GM12878 (cell line): ENCODE data around the gene RRAD. TPM values are rescaled to one million over a fixed set of nuclear protein-coding genes. Genes with fewer than 3 reads are reported as not detected.

ENCODE experiments used
- ATAC-seq: fragments of 200-7000 bp; cut with Tn5 transposase; 3 replicates; pipeline ENCODE4 v1.9.1; 2020; ENCODE audit warnings: mild to moderate bottlenecking, moderate library complexity
- BruUV-seq: library from RNA; stranded (reverse); fragments of 400-500 nt; replicated peaks from 2 replicates; lab custom pipeline; 2021; lab: Mats Ljungman, UMichigan
- CTCF ChIA-PET: fragments of 300-600 bp; sonication (Branson Sonifier 250); formaldehyde crosslinking; extraction: SDS; loops from one replicate; lab custom pipeline; 2021; ENCODE audit warnings: inconsistent platforms; lab: Yijun Ruan, JAX
- POLR2A ChIA-PET: fragments of 350-600 bp; formaldehyde crosslinking; extraction: SDS; loops from one replicate; lab custom pipeline; 2021; ENCODE audit warnings: inconsistent platforms; lab: Charles Lee
- RAD21 ChIA-PET: fragments of 300-600 bp; sonication (Branson Sonifier 250); formaldehyde crosslinking; loops from one replicate; lab custom pipeline; 2023; ENCODE audit warnings: antibody characterized with exemption; ENCODE audit not compliant: unreplicated experiment; lab: Charles Lee
- SMC1A ChIA-PET: fragments of 300-600 bp; sonication (Branson Sonifier 250); formaldehyde crosslinking; loops from one replicate; lab custom pipeline; 2023; ENCODE audit not compliant: unreplicated experiment, uncharacterized antibody; lab: Charles Lee
- DNase-seq: peaks from one replicate; pipeline ENCODE4 v3.0.0-alpha.2; 2011; ENCODE audit warnings: low read depth, low spot score
- FAIRE-seq: peaks from 3 replicates; lab custom pipeline; 2011; peaks lifted over from hg19 to GRCh38; lab: Jason Lieb, UNC
- H2AFZ ChIP-seq: 2 replicates; pipeline ENCODE4 v1.6.0; 2011; ENCODE audit warnings: low read depth, low read length, control low read depth; ENCODE audit not compliant: control insufficient read depth
- H3K27ac ChIP-seq: 2 replicates; pipeline ENCODE4 v1.5.1; 2011; ENCODE audit warnings: control low read depth; ENCODE audit not compliant: control insufficient read depth, insufficient read depth
- H3K27me3 ChIP-seq, 2 experiments: replicated peaks in 1 of 2; 2 replicates each; pipeline versions ENCODE4 v1.6.0 to v1.6.1; 2011; ENCODE audit warnings: low read length in 1 of 2; ENCODE audit not compliant: control insufficient read depth in 2 of 2, insufficient read depth in 2 of 2
- H3K36me3 ChIP-seq, 2 experiments: 2 replicates each; pipeline ENCODE4 v1.5.1; 2011; ENCODE audit warnings: low read length in 1 of 2; ENCODE audit not compliant: control insufficient read depth in 2 of 2, insufficient read depth in 2 of 2
- H3K4me1 ChIP-seq: 2 replicates; pipeline ENCODE4 v1.6.1; 2011; ENCODE audit warnings: mild to moderate bottlenecking, low read length, moderate library complexity, mixed read lengths; ENCODE audit not compliant: control insufficient read depth, insufficient read depth
- H3K4me2 ChIP-seq: 2 replicates; pipeline ENCODE4 v1.6.0; 2011; ENCODE audit warnings: control low read depth; ENCODE audit not compliant: control insufficient read depth, insufficient read depth
- H3K4me3 ChIP-seq: fragments of 200-600 bp; sonication (generic); 2 replicates; pipeline ENCODE4 v1.5.1; 2016
- H3K79me2 ChIP-seq: 2 replicates; pipeline ENCODE4 v1.6.0; 2011; ENCODE audit warnings: low read length; ENCODE audit not compliant: control insufficient read depth, insufficient read depth
- H3K9ac ChIP-seq: 2 replicates; pipeline ENCODE4 v1.8.0; 2011; ENCODE audit warnings: low read length, control low read depth, mixed read lengths; ENCODE audit not compliant: control insufficient read depth, insufficient read depth
- H3K9me3 ChIP-seq: replicated peaks from 3 replicates; pipeline ENCODE4 v1.5.1; 2011; ENCODE audit warnings: mild to moderate bottlenecking, low read length; ENCODE audit not compliant: control insufficient read depth, insufficient read depth
- H4K20me1 ChIP-seq: 2 replicates; pipeline ENCODE4 v1.6.0; 2011; ENCODE audit not compliant: control insufficient read depth, insufficient read depth
- ASH2L ChIP-seq: fragments of 300-600, 200-600 bp; sonication (generic); IDR thresholded peaks from 2 replicates; pipeline ENCODE4 v1.6.1; 2017; ENCODE audit warnings: low read depth, mild to moderate bottlenecking, borderline replicate concordance
- BCL11A ChIP-seq: IDR thresholded peaks from 2 replicates; pipeline ENCODE4 v1.6.1; 2011; ENCODE audit warnings: low read depth, low read length
- CBFB ChIP-seq: IDR thresholded peaks from 2 replicates; pipeline ENCODE4 v1.6.1; 2016; ENCODE audit warnings: antibody characterized with exemption, low read depth
- EP300 ChIP-seq, 2 experiments: fragments of 150-350 bp in 1 of 2; IDR thresholded peaks; 2 replicates each; pipeline ENCODE4 v1.6.1; 2011 to 2012; ENCODE audit warnings: low read depth in 2 of 2, low read length in 2 of 2, borderline replicate concordance in 1 of 2, improper control_type of control experiment in 1 of 2, inconsistent platforms in 1 of 2; ENCODE audit not compliant: control insufficient read depth in 1 of 2
- ESRRA ChIP-seq: IDR thresholded peaks from 2 replicates; pipeline ENCODE4 v1.6.1; 2012; ENCODE audit warnings: mild to moderate bottlenecking, low read length, improper control_type of control experiment
- NKRF ChIP-seq: fragments of 450-650 bp; conservative IDR thresholded peaks from 2 replicates; pipeline ENCODE4 v1.6.1; 2017; ENCODE audit warnings: mild to moderate bottlenecking, moderate library complexity
- POU2F2 ChIP-seq: IDR thresholded peaks from 3 replicates; pipeline ENCODE4 v1.6.1; 2011; ENCODE audit warnings: low read depth, mild to moderate bottlenecking, low read length, borderline replicate concordance
- STAT3 ChIP-seq: IDR thresholded peaks from 2 replicates; pipeline ENCODE4 v1.6.1; 2011; ENCODE audit warnings: low read depth, low read length, improper control_type of control experiment
- TAF1 ChIP-seq: IDR thresholded peaks from 2 replicates; pipeline ENCODE4 v1.6.1; 2011; ENCODE audit warnings: mild to moderate bottlenecking, low read depth, low read length, borderline replicate concordance
- ZBTB40 ChIP-seq: fragments of 450-650 bp; IDR thresholded peaks from 2 replicates; pipeline ENCODE4 v1.6.1; 2016; ENCODE audit warnings: mild to moderate bottlenecking, moderate library complexity, borderline replicate concordance
- ZNF24 ChIP-seq: fragments of 450-650 bp; IDR thresholded peaks from 2 replicates; pipeline ENCODE4 v1.6.1; 2017; ENCODE audit warnings: antibody characterized with exemption, mild to moderate bottlenecking
- ZNF622 ChIP-seq: fragments of 450-650 bp; IDR thresholded peaks from 2 replicates; pipeline ENCODE4 v1.6.1; 2017; ENCODE audit warnings: mild to moderate bottlenecking, inconsistent platforms
- WGBS: methylation state at CpG from one replicate; pipeline ENCODE4 v1.1.6; 2016; ENCODE audit warnings: low lambda C conversion rate; ENCODE audit not compliant: insufficient replicate concordance, insufficient coverage; ENCODE audit errors: missing lambda C conversion rate; 5-methylcytosine and 5-hydroxymethylcytosine counted together
- in situ Hi-C: fragments of 300-500 bp; cut with MboI; formaldehyde crosslinking; loops from 9 replicates; pipeline ENCODE4 v1.14.3; 2018; ENCODE audit warnings: mixed read lengths
- intact Hi-C: fragments of 100-400 bp; cut with micrococcal nuclease; formaldehyde crosslinking; loops from one replicate; pipeline ENCODE4 v1.14.2; 2022; ENCODE audit not compliant: unreplicated experiment
- polyA plus RNA-seq, 11 experiments: library from polyadenylated mRNA; depleted of rRNA in 4 of 11; unstranded in 6 of 11; stranded (reverse) in 5 of 11; fragments of >200 nt; fragmentation: Nextera tagmentation in 4 of 11; fragmentation: Illumina TruSeq in 1 of 11; extraction: Ambion mirVana in 4 of 11; extraction: Trizol in 1 of 11; gene quantifications; 1 replicate in 1 of 11; 2 replicates in 10 of 11; pipeline versions ENCODE4 v1.2.1 to v1.2.3, GENCODE V29; 2011 to 2016; ENCODE audit warnings: inconsistent platforms in 2 of 11, missing spikeins in 2 of 11, low read depth in 1 of 11
- total RNA-seq, 4 experiments: library from RNA; depleted of rRNA in 3 of 4; stranded (reverse); fragments of >200 nt in 3 of 4; fragmentation: Illumina TruSeq in 1 of 4; extraction: Trizol in 1 of 4; gene quantifications; 2 replicates each; pipeline versions ENCODE4 v1.2.1 to v1.2.3, GENCODE V29; 2013 to 2021

The RRAD gene
- total and polyA plus RNA-seq, 10 of the 15 experiments (the other 5 are each of a cell fraction or from before 2014, with no cell fraction given) = 0.11 to 8.5 (median 2.8) TPM

- no peak for TF ChIP-seq ZBTB40
- no peak for TF ChIP-seq ESRRA
- TF ChIP-seq NKRF = 0 out of 2 replicates have a peak, but pooled peaks have one; percentile 39
- TF ChIP-seq BCL11A = no peak
Measured at GRCh38 chr16:66924527-66925321, 611 bp downstream of the RRAD start (continued).

- peaks cover 29% of the 10 kb centered on the region for H3K4me1 ChIP-seq
Measured at GRCh38 chr16:66923866-66924265, 1.5 kb downstream of the RRAD start.

More at GRCh38 chr16:66923866-66924265, 1.5 kb downstream of the RRAD start:
- no peak for TF ChIP-seq POU2F2
- TF ChIP-seq EP300 (IDR thresholded peaks at IDR 0.05; ENCODE audit: borderline replicate concordance in 1 of 2, control insufficient read depth in 1 of 2, low read depth in 2 of 2, low read length in 2 of 2) = no peak
- TF ChIP-seq CBFB = no peak
- TF ChIP-seq TAF1 = no peak
- TF ChIP-seq ZNF622 = no peak
- TF ChIP-seq ZNF24 = no peak
- TF ChIP-seq STAT3 = no peak
- TF ChIP-seq ASH2L = no peak
- TF ChIP-seq, all 136 proteins: peak for 0
- no peak for ATAC-seq
- ChIA-PET POLR2A (no interaction called here), SMC1A (no interaction called here), CTCF (interaction anchor here (6.7 kb wide), 1 partner anchor 30 kb away, joined by 77 read pairs; no protein-coding TSS in a partner anchor), RAD21 (no interaction called here)
- no peak overlapping the region for H3K4me3 ChIP-seq
- no peaks in the 10 kb centered on the region for H4K20me1 ChIP-seq
- no peak overlapping the region for H3K27ac ChIP-seq
- H3K79me2 ChIP-seq = no peaks in the 10 kb centered on the region
- no peaks in the 10 kb centered on the region for H3K9me3 ChIP-seq
- intact Hi-C loops (no loop called here), in situ Hi-C loops (no loop called here)
- BruUV-seq = no TSS peak
- DNase-seq = no peak
- WGBS = 52% methylated on average over 3 of the region's 3 CpGs
- H3K36me3 ChIP-seq = no peaks in the 10 kb centered on the region
- no peak for FAIRE-seq
- H3K9ac ChIP-seq = no peak overlapping the region
- H2AFZ ChIP-seq = no peak overlapping the region
- H3K27me3 ChIP-seq = peaks cover 0 to 3% of the 10 kb centered on the region in 2 experiments; a peak in 3 of 4 replicates
- H3K4me2 ChIP-seq = no peak overlapping the region
